RWPE1 (cell line): ENCODE results near the gene CPN2.

Experiments used
- CTCF ChIA-PET: fragments of 350-600 bp; sonication (Branson Sonifier 250); formaldehyde crosslinking; extraction: SDS; loops from one replicate; lab custom pipeline; 2021; lab: Yijun Ruan, JAX
- POLR2A ChIA-PET: fragments of 400-600 bp; formaldehyde crosslinking; extraction: SDS; loops from one replicate; lab custom pipeline; 2020; ENCODE audit warnings: antibody characterized with exemption; ENCODE audit not compliant: low non-redundant PET; lab: Yijun Ruan, JAX
- DNase-seq: peaks from one replicate; pipeline ENCODE4 v3.0.0; 2012; ENCODE audit warnings: low spot score
- H3K27ac ChIP-seq: fragments of 450-650 bp; 2 replicates; pipeline ENCODE4 v1.5.1; 2017
- CTCF ChIP-seq: fragments of 450-650 bp; conservative IDR thresholded peaks from 2 replicates; pipeline ENCODE4 v1.5.1; 2017; ENCODE audit warnings: low read depth, mild to moderate bottlenecking

Gene CPN2

GRCh38 chr3:194344012-194344411, 7.1 kb downstream of the CPN2 start:
- ChIA-PET POLR2A (no interaction called here), CTCF (interaction anchor here (0.6 to 2.7 kb wide), 37 partner anchors 8 to 1009 kb away, joined by 3 to 20 read pairs (median 4); partner anchors contain the start of gene LRRC15)
- peak; percentile 79 for DNase-seq
- TF ChIP-seq CTCF: peak; percentile 97
- H3K27ac ChIP-seq: no peak overlapping the region

DNA sequence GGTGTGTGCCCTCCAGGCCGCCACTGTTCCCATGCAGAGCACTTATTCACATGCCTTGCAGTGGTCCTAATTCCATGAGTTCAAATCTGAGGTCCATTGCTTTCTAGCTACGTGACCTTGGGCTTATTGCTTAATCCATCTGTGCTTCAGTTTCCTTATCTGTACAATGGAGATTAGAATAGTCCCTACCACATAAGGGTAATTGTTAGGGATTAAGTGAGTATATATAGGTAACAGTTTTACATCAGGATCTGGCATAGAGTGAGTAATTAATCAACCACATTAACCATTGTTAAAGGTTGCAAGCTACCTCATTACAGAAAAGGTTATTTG, 7.6 kb downstream of the CPN2 start:
- no peak for DNase-seq
- POLR2A ChIA-PET: no interaction called here
- CTCF ChIA-PET: interaction anchor here (0.6 to 2.7 kb wide), 35 partner anchors 8 to 1010 kb away, joined by 3 to 20 read pairs (median 4); partner anchors contain the start of gene LRRC15

GRCh38 chr3:194342861-194343560, 8.1 kb downstream of the CPN2 start:
- no peak for TF ChIP-seq CTCF
- CTCF ChIA-PET: interaction anchor here (0.6 to 2.7 kb wide), 34 partner anchors 7 to 1010 kb away, joined by 3 to 20 read pairs (median 4); partner anchors contain the start of gene LRRC15
- POLR2A ChIA-PET: no interaction called here
- DNase-seq: no peak
- no peak overlapping the region for H3K27ac ChIP-seq

More for the DNA sequence above, 7.6 kb downstream of the CPN2 start:
- no peak for TF ChIP-seq CTCF
- H3K27ac ChIP-seq: no peak overlapping the region

- DNase-seq: no peak
- no peak overlapping the region for H3K27ac ChIP-seq
- POLR2A ChIA-PET: no interaction called here
- TF ChIP-seq CTCF: no peak
- CTCF ChIA-PET: no interaction called here
Observed at GRCh38 chr3:194340757-194341400, 10.2 kb downstream of the CPN2 start.

- TF ChIP-seq CTCF: no peak
- POLR2A ChIA-PET: no interaction called here
- DNase-seq: no peak
- no peak overlapping the region for H3K27ac ChIP-seq
- CTCF ChIA-PET: no interaction called here
Observed at GRCh38 chr3:194339840-194340239, 11.3 kb downstream of the CPN2 start.

GRCh38 chr3:194339356-194339755, 11.8 kb downstream of the CPN2 start:
- no peak overlapping the region for H3K27ac ChIP-seq
- no peak for DNase-seq
- POLR2A ChIA-PET: no interaction called here
- no peak for TF ChIP-seq CTCF
- CTCF ChIA-PET: no interaction called here
